HG03139 (cell line): ENCODE data around the gene RASGEF1C.
A peak's percentile ranks its signal among the peaks of the same experiment; 100 is the strongest.
"Not testable (repeated sequence)": the region's sequence is repeated elsewhere in the genome, so short reads cannot be mapped to it uniquely, and the experiment has no call there.

Experiments
- ATAC-seq: cut with Tn5 transposase; IDR thresholded peaks from one replicate; pipeline ENCODE4 v1.9.1; 2021; ENCODE audit not compliant: unreplicated experiment

The RASGEF1C gene

GRCh38 chr5:180212363-180213255 is 3.6 kb upstream of the RASGEF1C start:
- ATAC-seq: no peak

DNA sequence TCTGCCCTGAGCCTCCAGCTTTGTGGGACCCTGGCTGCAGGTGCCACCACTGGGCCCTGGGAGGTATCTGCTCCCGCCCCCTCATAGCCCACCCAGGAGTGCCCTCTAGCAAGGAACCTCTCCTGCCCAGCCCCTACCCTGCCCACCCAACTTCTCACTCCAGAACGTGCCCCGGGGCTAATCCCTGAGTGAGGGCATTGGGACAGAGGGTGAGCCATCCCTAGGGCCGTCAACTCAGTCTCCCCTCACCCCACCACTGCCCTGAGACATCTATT is 2.7 kb upstream of the RASGEF1C start:
- no peak for ATAC-seq

DNA sequence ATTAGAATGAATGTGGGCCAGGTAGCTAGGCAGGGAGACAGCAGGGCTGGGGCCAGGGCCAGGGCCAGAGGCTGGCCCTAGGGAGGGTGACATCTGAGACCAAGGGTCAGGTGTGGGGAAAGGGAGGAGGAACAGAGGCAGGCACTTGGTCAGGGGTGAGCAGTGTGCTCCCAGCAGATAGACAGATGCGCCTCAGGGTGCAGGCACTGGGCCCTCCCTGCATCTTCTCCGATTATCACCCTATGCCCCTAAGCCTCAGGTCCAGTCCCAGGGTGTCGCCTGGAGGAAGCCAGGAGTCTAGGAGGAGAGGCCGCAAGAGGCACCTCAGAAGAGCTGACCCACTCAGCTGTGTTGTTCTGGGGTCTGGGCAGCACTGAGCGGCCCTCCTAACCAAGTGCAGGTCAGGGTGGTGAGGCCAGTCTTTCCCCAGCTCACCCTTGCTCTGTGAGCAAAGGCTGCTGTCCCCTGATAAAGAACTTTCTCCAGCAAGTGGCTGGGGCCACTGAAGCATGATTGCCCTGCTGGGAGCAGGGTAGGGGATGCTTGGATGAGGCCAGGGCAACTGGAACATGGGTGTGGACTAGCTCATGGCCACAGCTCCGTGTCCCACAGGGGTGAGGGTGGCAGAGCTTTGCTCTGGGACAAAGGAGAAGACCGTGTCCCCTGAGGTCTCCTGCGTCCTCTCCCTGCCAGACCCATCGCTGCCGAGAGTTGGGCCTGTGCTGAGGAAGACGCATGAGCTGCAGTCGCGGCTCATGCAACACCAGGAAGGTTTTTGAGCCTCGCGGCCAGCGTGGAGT is 2.1 kb upstream of the RASGEF1C start:
- no peak for ATAC-seq

DNA sequence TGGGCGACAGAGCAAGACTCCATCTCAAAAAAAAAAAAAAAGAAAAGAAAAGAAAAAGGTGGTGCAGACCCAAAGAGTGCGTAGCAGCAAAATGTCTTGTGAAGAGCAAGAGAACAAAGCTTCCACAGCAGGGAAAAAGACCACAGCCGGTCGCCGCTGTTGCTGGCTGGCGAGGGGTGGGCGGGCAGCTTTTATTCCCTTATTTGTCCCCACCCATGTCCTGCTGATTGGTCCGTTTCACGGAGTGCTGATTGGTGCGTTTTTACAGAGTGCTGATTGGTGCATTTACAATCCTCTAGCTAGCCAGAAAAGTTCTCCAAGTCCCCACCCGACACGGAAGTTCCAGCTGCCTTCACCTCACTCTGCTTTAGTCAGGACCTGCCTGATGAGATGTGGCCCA is 1.1 kb upstream of the RASGEF1C start:
- ATAC-seq: not testable (repeated sequence)

DNA sequence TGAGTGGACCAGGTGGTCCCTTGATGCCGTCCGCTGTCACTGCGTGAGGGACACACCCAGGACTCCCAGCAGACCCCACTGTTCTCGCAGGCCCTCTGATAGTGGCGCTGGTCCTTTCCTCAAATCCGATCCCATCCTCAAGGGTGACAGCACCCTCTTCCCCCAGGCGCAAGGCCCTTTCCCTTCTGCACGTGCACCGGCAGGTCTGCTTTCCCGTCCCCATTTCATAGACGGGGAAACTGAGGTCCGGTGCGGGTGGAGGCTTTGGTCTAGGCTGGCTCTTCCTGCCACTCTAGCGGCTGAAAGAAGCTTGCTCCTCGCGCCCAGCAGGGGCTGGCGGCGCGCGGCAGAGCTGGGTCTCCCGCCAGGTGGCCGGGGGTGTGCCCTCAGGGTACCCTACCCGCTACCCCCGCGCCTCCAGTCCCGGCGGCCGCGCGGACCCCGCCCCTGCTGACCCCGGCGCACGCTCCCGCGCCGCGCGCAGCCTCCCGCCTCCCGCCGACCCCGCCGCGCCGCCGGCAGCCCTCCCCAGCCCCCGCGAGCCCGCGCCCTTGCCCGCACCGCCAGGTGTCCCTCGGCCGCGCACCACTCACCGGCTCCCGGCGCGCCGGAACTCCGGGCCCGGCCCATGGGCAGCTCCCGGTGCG is 453 bp downstream of the RASGEF1C start:
- ATAC-seq: peak; percentile 23

DNA sequence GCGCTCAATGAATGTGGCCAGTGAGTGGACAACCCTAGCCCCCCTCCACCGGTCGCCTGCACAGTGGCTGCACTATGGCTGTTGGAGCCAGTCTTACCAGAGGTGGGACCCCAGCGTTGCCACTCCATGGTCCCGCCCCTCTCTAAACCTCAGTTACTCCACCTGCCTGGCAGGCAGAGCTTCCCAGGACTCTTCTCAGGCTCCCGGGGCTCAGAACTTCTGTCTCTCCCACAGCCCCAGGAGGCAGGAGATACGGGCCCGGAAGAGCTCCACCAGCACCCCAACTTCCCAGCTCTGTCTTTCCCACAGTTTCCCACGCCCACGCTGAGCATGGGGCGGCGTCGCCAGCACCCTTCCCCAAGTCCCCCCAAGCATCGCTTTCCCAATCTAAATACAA is 975 bp downstream of the RASGEF1C start:
- no peak for ATAC-seq

DNA sequence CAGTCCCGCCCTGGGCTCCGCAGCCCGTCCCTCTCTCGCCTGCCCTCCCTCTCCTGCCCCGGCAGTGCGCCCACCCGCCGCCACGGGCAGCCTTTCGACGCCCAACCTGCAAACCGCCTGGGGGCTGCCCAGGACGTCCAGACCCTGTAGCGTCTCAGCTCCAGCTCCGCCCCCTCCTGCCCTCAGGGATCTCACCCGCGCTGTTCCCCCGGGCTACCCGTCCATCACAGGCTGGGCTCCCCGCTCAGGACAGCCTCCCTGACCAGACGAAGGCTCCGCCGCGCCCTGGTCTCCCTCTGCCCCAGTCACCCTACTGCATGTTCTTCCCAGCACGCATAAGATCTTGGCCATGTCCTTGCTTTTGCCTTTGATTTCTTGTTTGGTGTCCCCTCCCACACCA is 1.4 kb downstream of the RASGEF1C start:
- ATAC-seq: no peak

DNA sequence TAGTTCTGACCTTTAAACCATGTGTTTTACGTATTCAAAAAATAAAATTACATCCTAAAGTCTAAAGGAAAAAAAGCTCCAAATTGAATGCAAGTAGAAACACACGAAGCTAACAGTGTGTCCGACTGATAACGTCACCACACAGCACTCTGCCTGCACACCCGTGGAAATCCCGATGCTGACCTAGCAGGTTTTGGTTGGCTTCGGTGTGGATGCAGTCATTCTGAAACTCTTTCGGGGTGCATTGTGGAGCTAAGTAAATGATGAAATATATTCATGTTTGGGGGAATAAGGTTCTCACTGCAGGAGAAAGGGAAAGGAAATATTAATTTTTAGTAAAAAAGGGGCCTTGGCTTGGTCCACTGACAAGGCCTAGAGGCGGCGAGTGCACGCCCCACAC is 2.0 kb downstream of the RASGEF1C start:
- no peak for ATAC-seq

- no peak for ATAC-seq
These were observed 3.1 kb downstream of the RASGEF1C start for GRCh38 chr5:180205916-180206315.

GRCh38 chr5:180204276-180204819 is 4.7 kb downstream of the RASGEF1C start:
- no peak for ATAC-seq

- no peak for ATAC-seq
These were observed 6.0 kb downstream of the RASGEF1C start for GRCh38 chr5:180202939-180203573.

DNA sequence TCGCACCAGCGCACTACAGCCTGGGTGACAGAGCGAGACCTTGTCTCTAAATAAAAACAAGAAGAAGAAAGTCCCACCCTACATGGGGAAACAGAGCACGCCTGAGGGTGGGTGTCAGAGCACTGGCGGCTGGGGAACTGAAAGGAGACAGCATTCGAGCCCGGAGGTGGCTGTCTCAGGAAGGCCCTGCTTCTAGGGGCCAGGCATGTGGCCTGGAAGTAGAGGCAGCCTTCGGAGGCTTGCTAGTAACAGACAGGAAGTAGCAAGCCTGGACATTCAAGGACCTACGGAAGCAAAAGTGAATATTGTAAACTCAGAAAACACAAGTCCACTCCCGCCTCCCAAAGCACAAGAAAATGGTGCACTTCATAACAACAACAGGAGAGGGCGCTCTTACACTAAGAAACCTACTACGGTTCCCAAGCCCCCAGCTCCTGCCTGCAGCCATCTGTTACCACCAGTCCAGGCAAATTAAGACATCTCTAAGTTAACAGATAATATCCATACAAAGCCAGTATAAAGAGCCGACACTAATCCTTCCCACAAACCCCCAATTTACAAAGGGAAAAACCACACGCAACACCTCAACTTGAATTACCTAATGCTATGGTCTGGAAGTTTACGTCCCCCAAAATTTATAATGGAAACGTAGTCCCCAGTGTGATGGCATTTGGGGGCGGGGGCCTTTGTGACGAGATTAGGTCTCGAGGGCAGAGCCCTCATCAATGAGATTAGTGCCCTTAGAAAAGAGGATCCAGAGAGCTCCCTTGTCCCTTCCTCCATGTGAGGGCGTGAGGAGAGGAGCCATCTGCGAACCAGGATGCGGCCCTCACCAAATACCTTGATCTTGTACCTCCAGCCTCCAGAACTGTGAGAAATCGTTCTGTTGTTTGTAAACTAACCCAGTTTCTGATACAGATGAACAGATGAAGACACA is 7.7 kb downstream of the RASGEF1C start:
- ATAC-seq: no peak

DNA sequence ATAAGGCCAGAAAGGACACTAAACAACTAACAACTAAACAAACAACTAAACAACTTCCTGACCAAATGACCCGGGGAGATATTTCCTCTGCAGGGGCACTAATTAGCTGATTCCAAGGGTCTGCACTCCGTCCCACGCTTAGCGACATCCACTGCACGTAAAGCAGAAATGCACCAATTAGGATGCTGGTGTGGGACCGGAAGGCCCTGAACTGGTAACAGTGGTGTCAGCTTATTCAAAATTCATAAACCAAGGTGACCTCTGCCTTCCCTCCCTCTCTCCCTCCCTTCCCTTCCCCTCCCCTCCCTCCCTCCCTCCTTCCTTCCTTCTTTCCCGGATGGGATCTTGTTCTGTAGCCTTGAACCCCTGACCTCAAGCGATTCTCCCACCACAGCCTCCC is 9.6 kb downstream of the RASGEF1C start:
- no peak for ATAC-seq

DNA sequence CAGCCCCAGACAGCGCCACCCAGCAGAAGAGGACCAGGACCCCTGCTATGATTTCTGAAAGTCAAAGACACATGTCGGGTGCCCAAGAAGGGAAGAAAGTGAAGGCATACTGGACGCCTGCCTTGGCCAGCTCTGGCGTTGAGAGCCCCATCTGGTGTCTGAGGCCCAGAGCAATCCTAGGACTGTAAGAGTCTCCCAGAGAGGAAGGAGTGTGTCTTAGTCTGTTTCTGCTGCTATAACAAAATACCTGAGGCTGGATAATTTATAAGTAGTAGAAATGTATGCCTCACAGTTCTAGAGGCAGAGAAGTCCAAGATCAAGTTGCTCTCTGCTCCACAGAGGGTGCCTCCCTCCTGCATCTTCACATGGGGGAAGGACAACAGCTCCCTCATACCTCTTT is 10.8 kb downstream of the RASGEF1C start:
- no peak for ATAC-seq

- ATAC-seq: no peak
These were observed 11.9 kb downstream of the RASGEF1C start for GRCh38 chr5:180197016-180197702.

- ATAC-seq: no peak
These were observed 14.3 kb downstream of the RASGEF1C start for GRCh38 chr5:180194410-180195345.

DNA sequence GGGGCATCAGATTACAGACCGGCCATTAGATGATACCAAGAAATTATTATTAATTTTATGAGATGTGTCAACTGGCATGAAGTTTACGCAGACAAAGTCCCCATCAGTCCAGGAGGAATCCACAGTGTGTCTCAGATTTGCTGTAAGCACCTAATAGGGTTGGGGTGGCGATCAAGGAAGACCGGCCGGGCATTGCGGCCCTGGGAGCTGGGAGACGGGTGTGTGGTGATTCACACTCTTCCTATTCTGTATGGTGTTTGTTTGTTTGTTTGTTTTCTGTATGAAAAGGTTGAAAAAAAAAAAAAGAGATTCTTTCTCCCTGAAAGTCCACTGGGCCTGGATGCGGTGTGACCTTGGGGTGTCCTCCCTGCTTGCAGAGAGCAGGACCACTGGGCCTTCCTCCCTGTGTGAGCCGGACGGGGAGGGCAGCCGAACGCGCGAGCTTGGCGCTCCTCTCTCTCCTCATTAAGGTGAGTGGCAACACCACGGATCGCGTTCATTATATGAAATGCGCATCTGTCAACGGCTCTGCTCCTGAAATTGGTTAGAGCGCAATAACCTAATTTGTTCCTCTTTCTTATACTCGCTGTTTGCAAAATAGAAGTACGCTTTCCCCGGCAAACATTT is 15.1 kb downstream of the RASGEF1C start:
- no peak for ATAC-seq

DNA sequence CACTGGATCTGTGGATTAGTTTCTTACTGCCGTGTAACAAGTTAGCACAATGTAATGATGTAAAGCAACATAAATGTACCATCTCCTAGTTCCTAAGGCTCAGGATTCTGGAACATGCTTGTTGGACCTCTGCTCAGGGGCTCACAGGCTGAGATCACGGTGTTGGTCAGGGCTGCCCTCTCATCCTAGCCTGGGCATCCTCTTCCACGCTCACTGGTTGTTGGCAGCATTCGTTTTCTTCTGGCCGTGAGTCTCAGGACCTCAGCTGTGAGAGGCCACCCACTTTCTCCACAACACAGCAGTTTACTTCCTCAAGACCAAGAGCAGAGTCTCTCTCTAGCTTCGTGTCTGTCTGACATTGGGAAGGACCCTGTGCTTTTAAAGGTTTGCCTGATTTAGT is 17.3 kb downstream of the RASGEF1C start:
- ATAC-seq: no peak
